RPMI8226 (cell line): ENCODE results near the gene MAN2A1.
A peak's percentile ranks its signal among the peaks of the same experiment; 100 is the strongest.

ENCODE experiments used
- DNase-seq: peaks from one replicate; pipeline ENCODE4 v3.0.0-alpha.2; 2015

Gene MAN2A1

DNA sequence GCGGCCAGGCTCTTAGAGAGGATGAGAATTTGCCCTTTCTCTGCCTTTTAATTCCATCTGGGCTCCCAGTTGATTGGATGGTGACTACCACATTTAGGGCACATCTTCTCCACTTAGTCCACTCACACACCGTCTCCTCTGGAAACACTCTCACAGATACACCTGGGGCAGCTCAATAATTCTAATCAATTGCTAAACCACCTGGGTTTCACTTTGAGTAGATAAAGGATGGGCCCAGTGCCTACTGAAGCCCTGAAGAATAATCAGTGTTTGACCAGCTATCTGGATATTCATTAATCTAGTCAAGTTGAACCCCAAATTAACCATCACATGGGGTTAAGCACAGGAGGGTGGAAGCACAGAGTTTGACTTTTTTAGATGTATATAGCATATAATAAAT lies 19.1 kb downstream of the MAN2A1 start:
- DNase-seq, result no peak

DNA sequence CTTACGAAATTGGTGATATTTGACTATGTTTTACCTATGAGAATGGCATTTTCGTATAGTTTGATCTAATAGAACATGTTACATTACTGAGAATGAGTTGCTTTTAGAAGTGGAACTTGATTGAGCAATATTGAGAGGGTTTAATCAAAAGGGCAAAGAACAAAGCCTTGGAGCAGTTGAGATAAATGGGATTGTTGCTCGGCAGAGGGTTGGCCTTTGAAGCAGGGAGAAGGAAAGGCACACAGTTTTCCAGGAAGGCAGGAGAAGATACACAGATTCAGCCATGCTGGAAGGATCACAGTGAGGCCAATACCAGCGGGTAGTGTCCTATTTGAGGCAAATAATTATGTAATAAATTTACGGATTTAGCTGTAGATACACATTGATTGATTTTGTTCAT lies 19.5 kb downstream of the MAN2A1 start:
- no peak for DNase-seq

DNA sequence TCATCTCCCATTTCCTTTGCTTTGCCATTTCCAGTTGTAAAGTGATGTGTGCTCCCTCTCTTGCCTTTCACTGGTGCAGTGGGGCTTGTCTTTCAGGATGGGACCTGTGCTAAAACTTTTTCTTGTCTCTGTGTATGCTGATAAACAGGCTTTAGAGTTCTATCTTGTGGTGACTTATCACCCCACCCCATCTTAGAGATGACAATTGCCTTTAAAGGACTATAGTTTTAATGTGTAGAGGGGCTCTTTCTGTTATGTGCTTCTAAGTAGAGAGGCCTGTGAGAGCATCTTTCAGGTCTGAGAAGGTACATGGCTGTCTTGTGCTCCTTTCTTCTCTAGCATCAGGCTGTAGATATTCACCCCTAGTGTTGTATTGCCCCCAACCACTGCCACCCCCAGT lies 21.9 kb downstream of the MAN2A1 start:
- no peak for DNase-seq

DNA sequence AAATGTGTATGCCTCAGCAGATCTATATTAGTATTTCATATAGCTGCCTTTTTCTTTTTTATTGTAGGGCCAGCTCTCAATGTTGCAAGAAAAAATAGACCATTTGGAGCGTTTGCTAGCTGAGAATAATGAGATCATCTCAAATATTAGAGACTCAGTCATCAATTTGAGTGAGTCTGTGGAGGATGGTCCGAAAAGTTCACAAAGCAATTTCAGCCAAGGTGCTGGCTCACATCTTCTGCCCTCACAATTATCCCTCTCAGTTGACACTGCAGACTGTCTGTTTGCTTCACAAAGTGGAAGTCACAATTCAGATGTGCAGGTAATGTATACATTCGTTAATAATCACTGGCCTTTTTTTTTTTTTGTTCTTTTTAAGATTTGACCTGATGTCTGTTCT lies 23.7 kb downstream of the MAN2A1 start:
- no peak for DNase-seq

DNA sequence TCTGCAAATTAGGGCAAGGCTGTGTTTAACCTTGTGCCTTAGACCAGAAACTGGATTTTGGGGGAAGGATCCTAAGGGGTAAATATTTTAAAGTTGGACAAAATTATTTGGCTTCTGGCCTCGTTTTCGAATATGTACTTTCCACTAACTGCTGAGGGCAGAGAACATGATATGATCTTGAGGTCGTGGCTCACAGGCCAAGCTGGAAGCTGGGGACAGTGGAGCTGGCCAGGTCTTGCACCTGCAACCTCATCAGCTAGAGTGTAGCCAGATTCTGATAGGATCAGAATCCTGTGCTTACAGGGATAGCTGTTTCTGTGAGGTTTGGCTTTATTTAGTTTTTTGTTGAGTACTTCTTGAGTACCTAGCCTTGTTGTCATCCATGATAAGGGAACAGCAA lies 24.9 kb downstream of the MAN2A1 start:
- DNase-seq, result no peak

DNA sequence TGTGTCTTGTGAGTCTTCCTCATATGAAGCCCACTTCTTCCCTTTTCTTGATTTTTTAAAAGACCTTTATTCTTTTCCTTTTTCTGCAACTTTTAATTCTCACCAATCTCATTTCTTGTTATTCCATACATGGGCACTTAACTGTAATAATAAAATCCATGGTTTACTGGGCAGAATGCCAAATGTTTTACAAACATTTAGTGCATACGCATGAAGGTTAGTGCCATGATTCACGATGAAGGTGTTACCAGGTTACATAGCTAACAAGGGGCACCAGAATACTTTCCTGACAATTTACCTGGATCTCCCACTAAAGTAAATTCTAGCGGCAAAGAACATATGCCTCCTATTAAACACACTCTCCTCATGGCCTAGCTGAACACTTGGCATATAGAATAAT lies 28.5 kb downstream of the MAN2A1 start:
- DNase-seq, result no peak

DNA sequence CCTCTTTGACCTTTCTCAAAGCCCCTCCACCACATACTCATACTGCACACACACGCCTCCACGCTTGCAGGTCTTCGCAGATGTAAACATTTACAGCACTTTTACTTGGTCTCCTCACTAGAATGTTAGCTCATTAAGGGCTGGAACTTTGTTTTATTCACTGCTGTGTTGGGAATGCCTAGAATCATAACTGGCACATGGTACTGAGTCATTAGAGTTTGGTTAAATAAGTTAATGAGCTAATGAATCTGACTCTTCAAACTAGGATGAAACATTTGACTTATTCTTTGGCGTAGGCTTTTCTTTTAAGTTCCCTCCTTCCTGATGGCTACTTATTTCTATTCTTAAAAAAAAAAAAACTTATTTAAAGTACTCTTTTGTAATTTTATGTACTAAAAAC lies 28.9 kb downstream of the MAN2A1 start:
- no peak for DNase-seq

DNA sequence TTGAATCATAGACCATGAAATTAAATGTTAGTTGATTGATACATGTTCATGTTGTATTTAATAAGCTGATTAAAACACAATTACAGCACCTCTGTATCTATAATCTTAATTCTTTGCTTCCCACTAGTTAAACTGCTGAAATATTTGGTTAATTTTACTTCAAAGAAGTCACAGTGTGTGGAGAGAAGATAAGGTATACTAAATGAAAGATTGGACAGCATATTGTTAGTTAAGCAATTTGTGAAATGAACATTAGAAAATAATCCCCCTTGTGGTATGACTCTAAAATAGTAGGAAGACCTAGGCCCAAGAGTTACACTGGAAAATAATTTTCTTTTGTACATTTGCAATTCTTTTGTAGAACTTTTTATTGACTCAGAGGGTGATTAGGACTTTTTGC lies 30.3 kb downstream of the MAN2A1 start:
- DNase-seq, result no peak

DNA sequence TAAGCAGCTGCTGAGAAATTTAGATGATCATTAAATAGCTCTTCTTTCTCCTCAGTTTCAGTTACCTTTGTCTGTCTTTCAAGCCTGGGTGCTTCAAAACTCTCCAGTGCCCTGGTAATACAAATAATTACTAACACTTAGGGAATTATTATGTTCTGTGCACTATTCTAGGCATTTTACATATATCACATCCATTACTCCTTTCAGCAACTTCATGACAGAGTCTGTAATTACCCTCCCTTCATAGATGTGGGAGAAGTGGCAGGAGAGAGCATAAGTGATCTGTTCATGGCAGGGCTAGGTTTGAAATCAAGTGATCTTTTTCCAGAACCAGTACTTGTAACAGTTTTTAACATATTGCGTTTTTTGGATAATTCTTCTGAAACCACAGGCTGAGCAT lies 32.0 kb downstream of the MAN2A1 start:
- DNase-seq, result no peak

DNA sequence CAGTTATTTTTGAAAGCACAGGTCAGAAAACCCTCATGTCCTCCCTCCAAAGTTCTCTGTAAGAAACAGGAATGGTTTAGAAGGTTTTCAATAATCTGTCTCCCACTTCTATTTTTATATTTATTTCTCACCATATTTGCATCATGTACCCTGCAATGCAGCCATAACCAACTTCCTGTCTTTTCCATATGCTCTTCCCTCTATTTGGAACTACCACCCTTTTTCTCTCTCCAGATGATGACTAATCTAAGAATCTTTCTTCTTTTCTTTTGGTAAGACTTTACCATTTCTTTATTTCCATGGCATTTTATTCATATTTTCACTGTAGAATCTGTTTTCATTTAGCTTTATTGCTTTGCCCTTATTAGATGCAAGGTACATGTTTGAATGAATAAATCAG lies 33.9 kb downstream of the MAN2A1 start:
- no peak for DNase-seq

DNA sequence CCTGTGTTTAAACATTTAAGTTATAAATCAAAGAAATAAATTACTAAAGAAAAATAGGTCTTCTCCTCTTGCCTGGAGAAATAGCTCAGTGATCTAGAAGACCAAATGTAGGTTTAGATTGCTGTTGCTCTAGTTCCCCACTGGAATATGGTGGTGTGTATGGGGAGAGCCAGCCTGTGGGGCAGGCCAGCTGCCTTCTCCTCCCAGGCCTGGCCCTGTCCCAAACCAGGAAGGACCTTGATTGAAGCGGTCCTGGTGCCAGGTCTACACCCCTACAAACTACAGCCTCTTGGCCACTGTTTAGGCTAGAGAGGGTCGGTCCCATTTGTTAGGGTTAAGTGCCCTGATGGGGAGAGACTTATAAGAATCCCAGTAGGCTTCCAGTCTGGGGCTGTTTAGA lies 35.4 kb downstream of the MAN2A1 start:
- DNase-seq, result no peak

DNA sequence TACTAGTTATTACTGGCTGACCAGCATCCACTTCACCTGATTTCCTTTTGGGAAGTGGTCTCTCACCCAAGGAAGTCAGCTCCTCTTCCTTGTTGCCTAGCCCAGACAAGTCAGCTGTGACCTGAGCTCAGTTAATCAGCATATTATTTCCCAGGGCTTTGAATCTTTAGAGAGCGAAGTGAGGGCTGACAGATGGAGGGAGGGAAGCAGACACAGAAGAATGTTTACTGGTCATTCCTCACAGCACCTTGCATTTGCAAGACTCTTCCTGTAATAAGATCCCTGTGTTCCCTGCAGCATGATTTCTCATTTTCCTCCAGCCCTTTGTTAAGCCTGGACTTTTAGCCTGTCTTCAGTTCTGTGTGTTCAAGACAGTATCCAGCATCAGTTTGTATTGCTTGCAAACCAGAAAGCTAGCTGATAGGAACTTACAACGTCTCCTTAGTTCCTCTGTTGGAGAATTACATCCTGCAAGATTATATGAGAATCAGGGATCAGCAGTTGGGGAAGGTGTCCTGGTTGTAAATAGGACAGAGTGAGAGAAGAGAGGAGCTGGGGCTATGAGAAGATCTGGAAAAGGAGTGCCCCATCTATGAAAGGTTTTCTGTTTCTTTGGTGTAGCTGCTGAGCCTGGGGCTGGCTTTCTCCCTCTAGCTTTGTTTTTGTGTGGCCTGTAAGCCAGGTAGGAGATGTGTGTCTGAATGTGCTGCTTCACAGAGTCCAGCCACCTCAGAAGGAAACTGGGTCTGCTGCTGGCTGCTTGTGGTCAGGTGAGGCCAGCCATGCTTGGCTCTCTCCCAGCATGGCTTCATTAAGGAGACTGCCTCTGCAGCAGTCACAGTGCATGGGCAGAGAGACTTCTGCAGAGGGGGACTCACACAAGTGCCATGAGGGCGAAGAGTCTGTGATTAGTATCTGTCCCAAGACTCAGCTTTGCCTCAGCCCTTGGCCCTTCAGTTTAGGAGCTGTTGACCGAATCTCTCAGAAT lies 50.3 kb downstream of the MAN2A1 start:
- DNase-seq, result peak; percentile 90

DNA sequence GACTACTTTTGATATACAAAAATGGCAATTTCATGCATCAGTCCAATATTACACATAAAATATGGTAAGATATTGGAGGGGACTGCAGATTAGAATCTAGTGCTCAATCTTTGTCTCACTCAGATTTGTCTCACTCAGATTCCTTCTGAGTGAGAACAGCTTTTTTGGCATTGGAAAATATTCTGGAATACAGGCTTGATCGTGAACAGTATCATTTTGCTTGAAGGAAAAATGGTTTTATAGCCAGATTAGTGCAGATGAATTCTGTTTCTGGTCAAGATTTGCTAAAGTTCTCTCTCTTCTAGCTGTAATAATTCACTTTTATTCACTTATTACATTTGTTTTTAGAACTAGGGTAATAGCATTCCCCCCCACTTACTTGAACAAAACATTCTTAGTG lies 51.2 kb downstream of the MAN2A1 start:
- DNase-seq, result no peak

DNA sequence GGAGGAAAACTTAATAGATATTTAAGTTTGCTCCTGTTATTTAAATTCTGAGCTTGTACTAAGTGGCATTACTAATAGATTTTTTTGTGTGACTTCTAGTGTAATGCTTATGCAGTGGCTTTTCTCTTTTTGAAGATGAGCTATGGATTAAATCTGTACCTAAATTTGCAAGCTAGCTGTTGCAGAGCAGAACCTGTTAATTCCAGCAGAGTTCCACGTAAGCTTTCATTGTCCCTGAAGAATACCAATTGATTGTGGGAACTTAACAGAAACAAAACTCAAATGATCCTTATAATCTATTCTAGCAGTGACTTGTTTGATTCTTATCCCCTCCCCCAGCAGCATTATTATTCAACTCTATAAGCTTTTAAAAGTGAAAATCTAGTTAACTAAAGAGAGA lies 51.7 kb downstream of the MAN2A1 start:
- DNase-seq, result no peak

DNA sequence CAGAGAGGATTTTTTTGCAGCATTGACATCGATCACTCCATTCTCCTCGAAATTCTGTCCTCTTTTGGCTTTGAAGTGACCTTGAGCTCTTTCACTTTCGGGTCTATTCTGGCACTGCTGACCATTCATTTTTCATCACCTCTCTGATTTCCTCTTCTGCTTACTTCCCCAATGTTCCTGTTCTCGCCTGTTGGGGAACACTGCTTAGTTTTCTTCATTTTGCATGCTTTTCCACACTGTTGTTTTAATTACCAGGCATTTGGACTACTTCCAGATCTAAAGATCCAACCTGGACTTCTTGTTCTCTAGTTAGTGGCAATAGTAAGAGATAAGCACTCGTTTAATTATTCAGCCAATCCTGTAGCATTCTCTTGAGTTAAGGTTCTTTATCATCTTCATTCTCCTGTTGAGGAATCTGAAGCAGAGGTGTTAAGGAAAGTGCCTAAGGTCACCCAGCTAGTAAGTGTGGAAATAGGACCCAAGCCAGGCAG lies 53.4 kb downstream of the MAN2A1 start:
- DNase-seq, result peak; percentile 91

DNA sequence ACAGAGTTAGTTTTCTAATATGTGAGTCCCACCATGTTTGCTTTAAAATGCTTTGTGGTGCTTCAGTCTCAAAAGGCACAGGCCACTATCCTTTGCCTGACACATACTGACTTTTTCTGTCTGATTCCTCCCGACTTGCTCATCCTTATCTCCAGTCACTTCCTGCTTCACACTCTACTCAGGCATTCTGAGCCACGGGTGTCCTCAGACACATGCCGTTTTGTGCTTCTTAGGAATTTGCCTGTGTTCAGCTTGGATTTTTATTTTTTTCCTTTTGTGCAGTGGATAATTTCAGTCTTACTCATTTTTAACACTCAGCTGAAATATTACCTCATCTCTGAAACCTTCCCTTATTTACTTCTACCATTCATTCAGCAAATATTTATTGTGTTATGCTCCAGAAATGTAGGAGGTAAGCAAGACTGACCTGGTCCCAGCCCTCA lies 54.1 kb downstream of the MAN2A1 start:
- peak; percentile 27 for DNase-seq

DNA sequence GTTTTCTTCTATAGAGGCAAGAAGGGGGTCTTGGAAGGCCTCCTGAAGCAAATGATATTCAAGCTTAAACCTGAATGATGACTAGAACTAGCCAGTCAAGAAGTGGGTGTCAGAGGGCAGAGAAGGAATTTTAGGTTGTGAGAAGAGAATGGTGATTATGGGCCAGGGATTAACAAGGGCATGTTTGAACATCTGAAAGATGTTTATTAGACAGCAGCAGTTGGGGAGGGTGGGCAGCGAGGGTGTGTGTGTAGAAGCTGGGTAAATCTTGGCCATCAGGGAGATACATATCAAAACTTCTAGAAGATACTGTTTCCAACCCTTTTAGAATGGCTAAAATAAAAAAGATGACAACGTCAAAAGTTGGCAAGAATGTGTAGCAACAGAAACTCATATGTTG lies 54.5 kb downstream of the MAN2A1 start:
- DNase-seq, result no peak

DNA sequence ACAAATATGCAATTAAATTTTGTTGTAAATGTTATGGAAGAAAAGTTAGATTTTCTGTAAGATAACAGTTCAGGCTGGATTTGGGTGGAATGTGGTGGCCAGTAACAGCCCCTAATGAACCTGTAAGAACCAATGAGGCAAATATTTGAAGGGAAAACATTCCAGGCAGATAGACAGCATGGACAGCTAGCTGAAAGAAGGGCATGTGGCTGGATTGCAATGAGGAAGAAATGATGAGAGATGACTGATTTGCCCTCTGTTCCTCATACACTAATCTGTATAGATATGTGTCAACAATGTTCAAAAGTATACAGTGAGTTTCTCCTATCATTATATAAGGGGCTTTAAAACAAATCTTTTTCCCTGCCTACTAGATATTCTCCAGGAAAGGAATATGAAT lies 58.8 kb downstream of the MAN2A1 start:
- DNase-seq, result no peak

DNA sequence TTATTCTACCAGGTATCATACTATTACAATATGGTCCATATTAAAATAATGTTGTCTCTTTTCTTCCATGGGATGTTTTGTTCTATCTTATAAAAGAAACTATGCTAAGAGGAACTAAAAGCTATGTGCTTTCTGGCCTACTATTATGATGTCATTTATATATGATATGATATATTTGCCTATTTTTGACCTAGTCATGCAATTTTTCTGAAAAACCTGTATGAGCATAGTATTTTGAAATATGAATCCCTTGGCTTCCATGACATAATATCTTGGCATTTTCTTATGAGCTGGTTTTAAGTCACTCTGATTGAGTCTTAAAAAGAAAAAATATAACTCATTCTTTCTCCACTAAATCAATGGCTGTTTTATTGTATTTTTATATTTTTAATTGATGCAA lies 60.7 kb downstream of the MAN2A1 start:
- no peak for DNase-seq

DNA sequence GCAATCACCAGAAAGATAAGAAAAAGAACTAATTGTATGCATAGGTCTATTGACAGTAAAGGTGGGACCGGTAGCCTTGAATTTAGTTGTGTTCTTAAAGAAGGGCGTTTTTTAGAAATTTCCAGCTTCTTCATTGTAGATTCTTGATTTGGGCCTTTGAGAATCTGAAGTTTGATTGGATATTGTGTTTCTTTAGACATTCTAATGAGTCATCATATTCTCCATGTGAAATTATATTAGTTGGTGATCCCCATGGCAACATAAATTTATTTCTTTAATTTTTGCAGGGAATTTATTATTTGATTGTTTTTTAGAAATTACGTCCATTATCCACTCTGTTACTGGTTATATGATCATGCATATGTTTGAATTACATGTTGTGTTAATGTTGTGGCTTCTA lies 63.6 kb downstream of the MAN2A1 start:
- no peak for DNase-seq

DNA sequence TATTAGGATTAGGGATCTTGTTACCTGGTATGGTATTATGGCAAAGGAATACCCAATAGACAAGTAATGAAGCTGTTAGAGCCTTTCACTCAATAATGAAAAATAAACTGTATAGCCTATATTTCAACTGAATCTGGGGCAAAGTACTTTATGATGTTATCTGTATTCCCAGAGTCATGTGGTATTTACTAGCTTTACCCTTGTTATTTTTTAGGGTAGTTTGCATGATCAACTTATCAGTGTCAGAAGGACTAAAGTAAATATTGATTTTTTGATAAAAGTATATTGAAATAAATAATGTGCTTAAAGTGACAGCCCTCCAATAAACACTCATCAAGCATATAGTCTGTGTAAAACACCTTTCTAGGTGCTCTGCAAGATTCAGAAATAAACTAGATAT lies 64.6 kb downstream of the MAN2A1 start:
- DNase-seq, result no peak

DNA sequence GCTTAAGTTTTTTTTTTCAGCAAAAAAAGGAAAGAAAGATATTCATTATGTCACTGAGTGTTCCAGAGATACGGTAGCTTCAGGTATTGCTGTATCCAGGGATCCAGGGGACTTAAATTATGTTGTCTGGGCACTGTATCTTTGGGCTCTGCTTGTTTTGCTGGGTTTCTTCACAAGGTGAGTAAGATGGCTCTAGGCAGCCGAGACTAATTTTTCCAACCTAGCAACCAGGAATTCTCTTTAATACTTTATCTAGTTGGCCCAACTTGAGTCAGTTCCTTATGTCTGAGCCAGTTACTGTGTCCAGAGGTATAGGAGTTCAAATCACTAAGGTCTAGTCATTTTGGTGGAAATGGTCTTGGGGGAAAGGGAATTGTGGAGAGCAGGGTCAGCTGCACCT lies 66.0 kb downstream of the MAN2A1 start:
- DNase-seq, result no peak

DNA sequence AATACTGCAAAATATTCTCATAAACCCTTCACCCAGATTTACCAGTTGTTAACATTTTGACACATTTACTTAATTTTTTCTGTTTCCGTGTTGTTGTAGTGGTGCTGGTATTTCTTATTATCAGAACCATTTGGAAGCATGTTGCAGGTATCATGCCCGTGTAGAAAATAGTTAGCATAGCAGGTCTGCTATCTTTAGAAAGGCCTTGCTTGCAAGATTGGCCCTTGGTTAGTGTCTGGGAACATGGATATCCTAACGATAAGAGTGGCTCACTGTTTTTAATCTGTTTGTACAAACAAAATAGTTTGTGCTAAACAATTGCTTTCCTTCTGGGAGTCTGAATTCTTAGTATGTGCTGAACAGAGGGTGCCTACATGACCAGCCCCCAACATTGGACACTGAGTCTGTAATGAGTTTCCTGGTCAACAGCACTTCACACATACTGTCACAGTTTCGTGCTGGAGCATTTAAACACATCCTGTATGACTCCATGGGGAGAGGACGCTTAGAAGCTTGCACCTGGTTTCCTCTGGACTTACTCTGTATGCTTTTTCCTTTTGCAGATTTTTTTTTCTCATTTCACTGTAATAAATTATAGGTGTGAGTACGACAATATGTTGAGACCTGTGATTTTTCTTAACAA lies 66.9 kb downstream of the MAN2A1 start:
- DNase-seq, result no peak

DNA sequence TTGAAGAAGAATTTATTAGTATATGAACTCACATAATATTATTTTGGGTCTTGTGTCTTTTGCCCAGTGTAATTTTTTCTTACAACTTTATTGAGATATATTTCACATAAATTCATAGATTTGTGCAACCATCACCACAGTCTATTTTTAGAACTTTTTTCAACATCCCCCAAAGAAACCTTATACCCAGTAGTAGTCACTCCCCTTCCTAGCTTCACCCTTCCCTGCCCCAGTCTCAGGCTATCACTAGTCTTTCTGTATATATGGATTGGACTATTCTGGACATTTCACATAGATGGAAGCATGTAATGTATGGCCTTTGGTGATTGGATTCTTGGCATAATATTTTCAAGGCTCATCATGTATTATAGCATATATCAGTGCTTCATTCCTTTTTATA lies 67.8 kb downstream of the MAN2A1 start:
- DNase-seq, result no peak
